LNCAP (cell line): Measurements from ENCODE around the gene PECR.

ENCODE experiments used
- TF ChIP-seq, protein P1 (sequence below): fragments of 450-650 bp; IDR thresholded peaks from 2 replicates; pipeline ENCODE4 v1.5.1; 2017; ENCODE audit warnings: mild to moderate bottlenecking

The PECR gene

GRCh38 chr2:216110620-216111019 lies 29.0 kb upstream of the PECR start:
- TF ChIP-seq, protein P1, sequence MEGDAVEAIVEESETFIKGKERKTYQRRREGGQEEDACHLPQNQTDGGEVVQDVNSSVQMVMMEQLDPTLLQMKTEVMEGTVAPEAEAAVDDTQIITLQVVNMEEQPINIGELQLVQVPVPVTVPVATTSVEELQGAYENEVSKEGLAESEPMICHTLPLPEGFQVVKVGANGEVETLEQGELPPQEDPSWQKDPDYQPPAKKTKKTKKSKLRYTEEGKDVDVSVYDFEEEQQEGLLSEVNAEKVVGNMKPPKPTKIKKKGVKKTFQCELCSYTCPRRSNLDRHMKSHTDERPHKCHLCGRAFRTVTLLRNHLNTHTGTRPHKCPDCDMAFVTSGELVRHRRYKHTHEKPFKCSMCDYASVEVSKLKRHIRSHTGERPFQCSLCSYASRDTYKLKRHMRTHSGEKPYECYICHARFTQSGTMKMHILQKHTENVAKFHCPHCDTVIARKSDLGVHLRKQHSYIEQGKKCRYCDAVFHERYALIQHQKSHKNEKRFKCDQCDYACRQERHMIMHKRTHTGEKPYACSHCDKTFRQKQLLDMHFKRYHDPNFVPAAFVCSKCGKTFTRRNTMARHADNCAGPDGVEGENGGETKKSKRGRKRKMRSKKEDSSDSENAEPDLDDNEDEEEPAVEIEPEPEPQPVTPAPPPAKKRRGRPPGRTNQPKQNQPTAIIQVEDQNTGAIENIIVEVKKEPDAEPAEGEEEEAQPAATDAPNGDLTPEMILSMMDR: no peak

GRCh38 chr2:216109962-216110614 lies 28.5 kb upstream of the PECR start:
- TF ChIP-seq, protein P1: peak; percentile 51; the same call in 1 of the 2 replicates

DNA sequence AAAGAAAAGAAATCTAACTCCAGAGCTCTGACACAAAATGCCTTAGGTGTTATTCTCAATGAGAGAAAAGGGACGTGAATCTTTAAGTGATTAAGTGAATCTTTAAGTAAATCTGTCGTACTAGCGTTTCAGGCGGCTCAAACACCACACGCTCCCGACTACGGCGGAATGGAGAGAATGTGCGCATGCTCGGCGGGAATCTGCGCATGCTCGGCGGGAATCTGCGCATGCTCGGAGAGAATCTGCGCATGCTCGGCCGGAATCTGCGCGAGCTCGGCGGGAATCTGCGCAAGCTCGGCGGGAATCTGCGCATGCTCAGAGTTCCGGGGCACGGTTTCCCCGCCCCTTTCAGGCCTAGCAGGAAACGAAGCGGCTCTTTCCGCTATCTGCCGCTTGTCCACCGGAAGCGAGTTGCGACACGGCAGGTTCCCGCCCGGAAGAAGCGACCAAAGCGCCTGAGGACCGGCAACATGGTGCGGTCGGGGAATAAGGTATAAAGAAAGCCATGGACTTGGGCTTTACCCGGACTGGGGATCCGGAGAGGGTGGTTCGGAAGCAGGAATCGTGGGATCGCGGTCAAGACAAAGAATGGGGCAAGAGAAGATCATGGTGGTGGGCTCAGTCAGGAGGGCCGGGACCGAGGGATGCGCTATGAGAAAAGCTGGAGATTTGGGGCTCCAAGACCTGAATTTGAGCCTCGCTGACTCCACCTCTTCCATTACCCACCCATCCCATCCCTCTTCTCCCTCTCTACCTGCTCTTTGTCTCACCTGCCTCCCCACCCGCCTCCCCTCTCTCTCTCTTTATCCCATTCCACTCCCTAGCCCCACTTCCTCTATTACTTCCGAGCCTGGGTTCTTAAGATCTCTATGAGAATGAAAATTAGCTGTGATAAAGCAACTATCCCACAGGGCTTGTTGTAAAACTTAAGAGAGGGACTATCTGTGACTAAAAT lies 27.6 kb upstream of the PECR start, which contains the start of gene XRCC5:
Gene XRCC5 (plus strand): TSS at position 382 of the 955 bp plus-strand sequence. CDS start 89 bp downstream, at position 471.
- TF ChIP-seq, protein P1: no peak

- TF ChIP-seq, protein P1: no peak
Observed at GRCh38 chr2:216108310-216108966, 26.8 kb upstream of the PECR start.

GRCh38 chr2:216107760-216108159 lies 26.2 kb upstream of the PECR start:
- TF ChIP-seq, protein P1: no peak

DNA sequence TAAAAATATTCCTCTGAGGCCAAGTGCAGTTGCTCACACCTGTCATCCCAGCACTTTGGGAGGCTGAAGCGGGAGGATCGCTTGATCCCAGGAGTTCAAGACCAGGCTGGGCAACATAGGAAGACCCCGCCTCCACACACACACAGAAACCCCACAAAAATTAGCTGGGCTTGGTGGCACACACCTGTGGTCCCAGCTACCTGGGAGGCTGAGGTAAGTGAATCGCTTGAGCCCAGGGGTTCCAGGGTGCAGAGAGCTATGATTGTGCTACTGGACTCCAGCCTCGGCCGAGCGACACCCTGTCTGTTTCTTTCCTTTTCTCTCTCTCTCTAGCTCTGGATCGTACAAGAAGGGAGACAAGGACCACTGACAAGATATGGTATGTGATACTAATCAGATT lies 25.7 kb upstream of the PECR start:
- TF ChIP-seq, protein P1: no peak

DNA sequence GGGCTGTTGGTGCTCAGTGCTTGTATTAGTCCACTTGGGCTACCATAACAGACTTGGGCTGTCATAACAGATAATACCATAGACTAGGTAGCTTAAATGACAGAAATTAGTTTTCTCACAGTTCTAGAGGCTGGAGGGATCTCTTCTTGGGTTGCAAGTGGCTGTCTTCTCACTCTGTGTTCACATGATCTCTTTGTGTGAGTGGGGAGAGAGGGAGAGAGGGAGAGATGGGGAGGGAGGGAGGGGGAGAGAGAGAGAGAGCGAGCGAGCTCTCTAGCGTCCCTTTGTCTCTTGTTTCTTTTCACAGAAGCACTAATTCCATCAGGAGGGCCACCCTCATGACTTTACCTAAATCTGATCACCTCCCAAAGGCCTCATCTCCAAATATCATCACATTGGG lies 23.1 kb upstream of the PECR start:
- TF ChIP-seq, protein P1: no peak
